GM12865 (cell line): ENCODE results near the gene THSD4.

Source experiments
- DNase-seq: peaks from one replicate; pipeline ENCODE4 v3.0.0; 2010; ENCODE audit warnings: low read depth
- H3K4me3 ChIP-seq: 2 replicates; pipeline ENCODE4 v1.5.1; 2011; ENCODE audit warnings: mild to moderate bottlenecking, low read depth, low read length, control low read depth
- CTCF ChIP-seq: IDR thresholded peaks from 2 replicates; pipeline ENCODE4 v1.5.1; 2011; ENCODE audit warnings: low read length, control low read depth, low read depth, inconsistent platforms; ENCODE audit not compliant: insufficient read depth; ENCODE audit errors: missing control alignments

THSD4 gene

GRCh38 chr15:71458089-71458660, 342.9 kb downstream of the THSD4 start:
- no peak for TF ChIP-seq CTCF
- no peak overlapping the region for H3K4me3 ChIP-seq
- no peak for DNase-seq

GRCh38 chr15:71461748-71462147, 346.5 kb downstream of the THSD4 start:
- no peak for TF ChIP-seq CTCF
- H3K4me3 ChIP-seq = no peak overlapping the region
- DNase-seq = no peak

GRCh38 chr15:71462638-71463037, 347.4 kb downstream of the THSD4 start:
- DNase-seq = no peak
- H3K4me3 ChIP-seq = no peak overlapping the region
- no peak for TF ChIP-seq CTCF

- DNase-seq = no peak
- H3K4me3 ChIP-seq = no peak overlapping the region
- TF ChIP-seq CTCF = no peak
Measured at GRCh38 chr15:71463156-71463665, 347.9 kb downstream of the THSD4 start.

- no peak overlapping the region for H3K4me3 ChIP-seq
- no peak for TF ChIP-seq CTCF
- DNase-seq = no peak
Measured at GRCh38 chr15:71465131-71465955, 350.1 kb downstream of the THSD4 start.

- TF ChIP-seq CTCF = no peak
- no peak for DNase-seq
Measured at GRCh38 chr15:71468715-71469114, 353.4 kb downstream of the THSD4 start.

More at GRCh38 chr15:71468715-71469114, 353.4 kb downstream of the THSD4 start:
- no peak overlapping the region for H3K4me3 ChIP-seq
